Sigmoid colon (tissue), 7 donors: ENCODE results near the gene PRIM2. TPM values are rescaled to one million over a fixed set of nuclear protein-coding genes. Genes with fewer than 3 reads are reported as not detected.
"Not testable (repeated sequence)": the region's sequence is repeated elsewhere in the genome, so short reads cannot be mapped to it uniquely, and the experiment has no call there.

ENCODE experiments used
- DNase-seq: peaks from one replicate; pipeline ENCODE4 v3.0.0-alpha.2; 2019
- H3K27ac ChIP-seq, 4 donors: fragments of 200-600 bp; sonication (generic); one replicate each; pipeline ENCODE4 v1.5.1; 2016 to 2019; ENCODE audit warnings: mild to moderate bottlenecking in 1 of 4
- H3K27me3 ChIP-seq, 3 donors: fragments of 200-600 bp; sonication (generic); one replicate each; pipeline ENCODE4 v1.5.1; 2019; ENCODE audit warnings: mild to moderate bottlenecking in 1 of 3
- H3K36me3 ChIP-seq, 4 donors: fragments of 200-600 bp; sonication (generic); one replicate each; pipeline ENCODE4 v1.5.1; 2016 to 2019
- H3K4me1 ChIP-seq, 4 donors: fragments of 200-600 bp; sonication (generic); one replicate each; pipeline ENCODE4 v1.5.1; 2017 to 2019
- H3K4me3 ChIP-seq, 4 donors: fragments of 200-600 bp; sonication (generic); one replicate each; pipeline ENCODE4 v1.5.1; 2017 to 2019; ENCODE audit warnings: mild to moderate bottlenecking in 2 of 4, moderate library complexity in 1 of 4
- H3K9me3 ChIP-seq, 4 donors: fragments of 200-600 bp in 3 of 4; sonication (generic) in 3 of 4; one replicate each; pipeline versions ENCODE4 v1.5.1 to v1.6.1; 2013 to 2019
- CTCF ChIP-seq, 4 experiments: fragments of 450-650 bp in 3 of 4; fragments of 200-600 bp in 1 of 4; IDR thresholded peaks; one replicate each; pipeline ENCODE4 v1.5.1; 2016 to 2019; ENCODE audit warnings: antibody characterized with exemption in 4 of 4, mild to moderate bottlenecking in 3 of 4, moderate library complexity in 2 of 4
- EP300 ChIP-seq, 4 donors: sonication (generic); formaldehyde crosslinking; IDR thresholded peaks; one replicate each; pipeline ENCODE4 v1.6.1; 2017; ENCODE audit warnings: antibody characterized with exemption in 4 of 4
- POLR2A ChIP-seq, 2 donors: fragments of 450-650 bp; IDR thresholded peaks; one replicate each; pipeline ENCODE4 v1.6.1; 2016; ENCODE audit warnings: antibody characterized with exemption in 2 of 2, mild to moderate bottlenecking in 2 of 2, moderate library complexity in 2 of 2
- POLR2AphosphoS5 ChIP-seq, 4 donors: sonication (generic); formaldehyde crosslinking; IDR thresholded peaks; one replicate each; pipeline ENCODE4 v1.6.1; 2017; ENCODE audit warnings: antibody characterized with exemption in 4 of 4
- WGBS, 2 donors: extraction: QIAGEN DNeasy Blood & Tissue Kit; methylation state at CpG; one replicate each; pipeline ENCODE4 v1.1.7; 2013; 5-methylcytosine and 5-hydroxymethylcytosine counted together
- intact Hi-C: fragments of 100-400 bp; cut with DNase I; formaldehyde crosslinking; loops from one replicate; pipeline ENCODE4 v1.15.1; 2023
- polyA plus RNA-seq, 3 donors: library from polyadenylated mRNA; stranded (reverse); fragments of 200-250 nt; gene quantifications; one replicate each; pipeline ENCODE4 v1.2.3, GENCODE V29; 2013
- total RNA-seq, 4 donors: library from RNA; depleted of rRNA; stranded (reverse); fragments of >200 nt; gene quantifications; one replicate each; pipeline ENCODE4 v1.1.0, GENCODE V29; 2016
- donor health status: healthy with polysubstance abuse.
- donor health status: Bipolar disorder and iron deficiency.
- donor health status: healthy.

PRIM2 gene
- total and polyA plus RNA-seq, 7 donors, result 3.6 to 14.7 (median 10.7) TPM

GRCh38 chr6:57278570-57278969, 38.9 kb upstream of the PRIM2 start:
- 82 to 90% methylated on average over 2 of the region's 2 CpGs for WGBS, 2 donors
- Histone ChIP-seq H3K36me3 (no peaks in the 10 kb centered on the region), H3K27ac (peak overlapping the region in 3 of 4 donors; percentile 53 to 76 (median 73)), H3K4me3 (no peak overlapping the region), H3K9me3 (no peaks in the 10 kb centered on the region), H3K27me3 (no peaks in the 10 kb centered on the region), H3K4me1 (peaks cover 0 to 30% (median 26%) of the 10 kb centered on the region in 4 donors)
- no peak for DNase-seq
- intact Hi-C loops, result no loop called here
- TF ChIP-seq POLR2A (IDR thresholded peaks at IDR 0.05) (no peak), CTCF (IDR thresholded peaks at IDR 0.05) (no peak), EP300 (IDR thresholded peaks at IDR 0.05) (no peak), POLR2AphosphoS5 (IDR thresholded peaks at IDR 0.05) (no peak)

- Histone ChIP-seq H3K4me1 (peaks cover 0 to 34% (median 30%) of the 10 kb centered on the region in 4 donors), H3K27ac (peak overlapping the region in 3 of 4 donors; percentile 53 to 76 (median 73)), H3K4me3 (no peak overlapping the region), H3K27me3 (no peaks in the 10 kb centered on the region), H3K9me3 (no peaks in the 10 kb centered on the region), H3K36me3 (no peaks in the 10 kb centered on the region)
- intact Hi-C loops, result no loop called here
- peak in 1 of 4 donors; percentile 30 for TF ChIP-seq POLR2AphosphoS5 (IDR thresholded peaks at IDR 0.05)
- no peak for TF ChIP-seq CTCF (IDR thresholded peaks at IDR 0.05)
- no peak for TF ChIP-seq EP300 (IDR thresholded peaks at IDR 0.05)
- WGBS, 2 donors, result 86 to 89% methylated on average over 2 of the region's 2 CpGs
- DNase-seq, result no peak
These were observed 38.4 kb upstream of the PRIM2 start for GRCh38 chr6:57279013-57279412.

GRCh38 chr6:57283106-57283505, 34.3 kb upstream of the PRIM2 start:
- DNase-seq, result no peak
- Histone ChIP-seq H3K9me3 (no peaks in the 10 kb centered on the region), H3K4me1 (peaks cover 0 to 40% (median 37%) of the 10 kb centered on the region in 4 donors), H3K4me3 (no peak overlapping the region), H3K27ac (peak overlapping the region in 3 of 4 donors; percentile 57 to 76 (median 75)), H3K27me3 (no peaks in the 10 kb centered on the region), H3K36me3 (no peaks in the 10 kb centered on the region)
- intact Hi-C loops, result no loop called here
- TF ChIP-seq EP300 (IDR thresholded peaks at IDR 0.05) (no peak), POLR2AphosphoS5 (IDR thresholded peaks at IDR 0.05) (no peak), POLR2A (IDR thresholded peaks at IDR 0.05) (no peak), CTCF (IDR thresholded peaks at IDR 0.05) (no peak)

GRCh38 chr6:57283911-57284455, 33.4 kb upstream of the PRIM2 start:
- 28 to 60% methylated on average over 2 of the region's 2 CpGs for WGBS, 2 donors
- no peak for TF ChIP-seq CTCF (IDR thresholded peaks at IDR 0.05)
- TF ChIP-seq POLR2AphosphoS5 (IDR thresholded peaks at IDR 0.05), result peak; percentile 74 to 89 (median 86)
- peak; percentile 5 to 70 (median 64) for TF ChIP-seq EP300 (IDR thresholded peaks at IDR 0.05)
- DNase-seq, result no peak
- no peak overlapping the region for H3K4me3 ChIP-seq
- intact Hi-C loops, result no loop called here
- H3K9me3 ChIP-seq, result no peaks in the 10 kb centered on the region
- H3K36me3 ChIP-seq, result no peaks in the 10 kb centered on the region
- H3K4me1 ChIP-seq, result peaks cover 0 to 35% (median 31%) of the 10 kb centered on the region in 4 donors
- H3K27ac ChIP-seq, result peak overlapping the region in 3 of 4 donors; percentile 57 to 76 (median 75)
- H3K27me3 ChIP-seq, result no peaks in the 10 kb centered on the region

- H3K27me3 ChIP-seq, H3K4me3 ChIP-seq, intact Hi-C loops, DNase-seq, H3K36me3 ChIP-seq, H3K9me3 ChIP-seq: not testable (repeated sequence)
- Histone ChIP-seq H3K27ac (peak overlapping the region in 1 of 4 donors; percentile 24), H3K4me1 (peaks cover 0 to 18% (median 14%) of the 10 kb centered on the region in 4 donors)
- WGBS, 2 donors, result 48 to 67% methylated on average over 12 of the region's 12 CpGs
These were observed 29.3 kb upstream of the PRIM2 start for GRCh38 chr6:57288136-57288535.

- H3K27ac ChIP-seq, H3K36me3 ChIP-seq, H3K27me3 ChIP-seq, H3K9me3 ChIP-seq, H3K4me3 ChIP-seq, DNase-seq, H3K4me1 ChIP-seq, intact Hi-C loops: not testable (repeated sequence)
- 81 to 90% methylated on average over 1 of the region's 1 CpG for WGBS, 2 donors
These were observed 24.0 kb upstream of the PRIM2 start for GRCh38 chr6:57293472-57293871.
